HG03521 (cell line): Measurements from ENCODE around the gene MAD1L1.

Experiments
- ATAC-seq: cut with Tn5 transposase; IDR thresholded peaks from one replicate; pipeline ENCODE4 v1.9.1; 2021; ENCODE audit warnings: mild to moderate bottlenecking, moderate library complexity; ENCODE audit not compliant: unreplicated experiment

Gene MAD1L1

DNA sequence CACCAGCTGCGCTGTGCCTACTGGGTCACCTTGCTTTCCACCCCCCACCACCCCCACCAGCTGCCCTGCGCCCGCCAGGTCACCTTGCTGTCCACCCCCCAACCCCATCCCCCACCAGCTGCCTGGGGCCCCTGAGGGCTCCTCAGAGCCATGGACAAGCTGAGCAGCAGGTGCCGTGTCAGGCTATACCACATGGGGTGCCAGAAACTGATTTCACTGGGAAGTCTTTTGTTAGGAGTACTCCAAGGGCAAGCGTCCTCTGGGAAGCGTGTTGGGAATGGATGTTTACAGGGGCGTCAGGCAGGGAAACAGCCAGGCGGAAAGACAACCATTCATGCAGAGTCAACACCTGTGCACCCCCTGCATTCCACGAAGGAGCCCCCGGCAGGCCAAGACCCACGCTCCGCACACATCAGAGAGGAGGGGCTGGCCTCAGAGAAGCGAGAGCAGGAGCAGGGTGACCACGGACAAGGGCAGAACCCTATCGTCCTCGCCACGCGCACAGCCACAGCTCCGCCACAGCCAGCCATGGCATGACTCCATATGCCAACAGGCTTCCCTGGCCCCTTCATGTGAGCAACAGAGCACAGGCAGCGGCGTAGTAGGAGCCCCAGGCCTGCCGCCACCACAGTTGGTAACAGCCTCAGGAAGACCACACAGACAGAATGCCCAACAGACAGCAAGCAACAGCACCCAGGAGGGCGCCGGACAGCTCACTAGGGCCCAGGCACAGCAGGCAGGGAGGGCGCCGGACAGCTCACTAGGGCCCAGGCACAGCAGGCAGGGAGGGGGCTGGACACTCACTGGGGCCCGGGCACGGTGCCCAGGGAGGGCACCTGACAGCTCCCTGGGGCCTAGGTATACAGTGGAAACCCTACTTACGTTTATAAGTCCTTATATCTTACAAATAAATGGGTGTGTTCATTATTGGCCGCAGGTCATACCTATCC is 180.8 kb downstream of the MAD1L1 start:
- ATAC-seq: no peak

- ATAC-seq: no peak
These were observed 182.3 kb downstream of the MAD1L1 start for GRCh38 chr7:2050511-2050866.

GRCh38 chr7:2049782-2050510 is 182.8 kb downstream of the MAD1L1 start:
- no peak for ATAC-seq

GRCh38 chr7:2049111-2049781 is 183.5 kb downstream of the MAD1L1 start:
- ATAC-seq: no peak

DNA sequence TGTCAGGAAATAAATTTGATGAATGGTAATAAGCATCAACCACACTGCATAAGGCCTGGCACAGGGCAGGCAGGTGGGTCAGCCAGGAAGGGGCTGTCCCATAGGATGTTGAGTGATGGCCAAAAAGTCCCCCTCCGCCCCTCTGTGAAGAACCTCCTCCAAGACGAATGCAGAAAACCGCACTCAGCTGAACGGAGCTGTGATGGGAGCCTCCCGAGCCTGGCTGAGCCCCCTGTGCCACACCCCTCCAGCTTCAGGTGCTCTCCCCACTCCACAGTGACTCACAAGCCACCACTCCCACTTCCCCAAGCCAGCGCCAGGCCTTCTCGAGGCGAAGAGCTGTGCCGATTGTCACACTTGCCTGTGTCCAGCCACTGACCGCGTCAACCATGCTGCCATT is 184.2 kb downstream of the MAD1L1 start:
- ATAC-seq: no peak

- ATAC-seq: no peak
These were observed 184.7 kb downstream of the MAD1L1 start for GRCh38 chr7:2048006-2048405.

- no peak for ATAC-seq
These were observed 185.9 kb downstream of the MAD1L1 start for GRCh38 chr7:2046581-2047565.

- no peak for ATAC-seq
These were observed 187.0 kb downstream of the MAD1L1 start for GRCh38 chr7:2045559-2046405.

DNA sequence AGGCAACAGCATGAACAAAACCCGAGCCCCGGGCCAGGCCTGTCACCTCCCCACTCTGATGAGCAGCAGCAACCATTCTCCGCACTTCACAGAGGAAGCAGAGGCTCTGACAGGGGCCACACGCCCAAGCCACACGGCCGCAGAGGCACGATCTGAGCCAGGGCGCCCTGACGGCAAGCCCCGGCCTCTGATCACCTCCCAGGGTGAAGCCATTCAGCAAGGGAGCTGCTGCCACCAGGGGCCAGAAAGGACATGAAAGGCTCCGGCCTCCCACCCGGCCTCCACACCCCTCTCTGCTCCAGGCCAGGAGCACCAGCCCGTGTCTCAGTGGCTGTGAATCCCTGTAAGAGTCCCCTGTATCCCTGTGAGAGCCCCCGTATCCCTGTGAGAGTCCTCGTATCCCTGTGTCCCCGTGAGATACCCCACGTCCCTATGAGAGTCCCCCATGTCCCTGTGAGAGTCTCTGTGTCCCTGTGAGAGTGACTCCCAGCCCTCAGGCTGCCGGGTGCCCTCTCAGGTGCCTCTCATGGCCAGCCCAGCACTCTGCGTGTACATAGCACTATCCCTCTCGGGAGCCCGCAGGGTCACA is 187.8 kb downstream of the MAD1L1 start:
- ATAC-seq: no peak

- no peak for ATAC-seq
These were observed 188.3 kb downstream of the MAD1L1 start for GRCh38 chr7:2044311-2044882.

DNA sequence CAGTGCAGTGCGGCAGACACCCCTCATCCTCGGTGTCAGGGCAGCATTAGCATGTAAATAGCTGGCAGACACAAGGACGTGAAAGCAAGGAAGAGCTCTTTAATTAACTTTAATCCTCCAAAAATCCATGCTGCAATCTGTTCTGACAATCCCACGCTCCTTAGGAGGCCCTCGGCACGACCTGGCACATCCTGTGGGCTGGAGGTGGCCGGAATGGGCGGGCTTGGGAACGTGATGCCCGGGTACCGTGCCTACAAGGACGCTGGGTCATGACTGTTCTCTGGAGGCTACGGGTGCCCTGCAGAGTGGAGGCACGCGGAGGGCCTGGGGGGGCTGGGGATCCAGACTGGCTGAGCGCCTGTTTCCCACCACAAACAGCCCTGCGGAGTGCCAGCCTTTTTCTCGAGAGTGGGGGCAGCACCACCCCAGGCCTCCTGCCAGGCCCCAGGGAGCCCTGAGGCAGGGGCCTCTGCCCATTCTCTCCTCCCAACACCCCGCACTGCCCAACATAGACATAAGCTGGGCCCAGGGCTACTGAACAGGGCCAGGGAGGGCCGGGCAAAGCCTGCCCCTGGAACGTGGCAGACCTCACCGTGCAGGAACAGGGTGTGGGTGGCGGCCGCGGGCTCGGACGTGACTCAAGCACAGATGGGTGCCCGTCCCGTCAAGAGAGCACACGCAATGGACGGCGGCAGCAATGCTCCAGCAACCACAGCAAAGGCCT is 189.3 kb downstream of the MAD1L1 start:
- no peak for ATAC-seq

- no peak for ATAC-seq
These were observed 190.1 kb downstream of the MAD1L1 start for GRCh38 chr7:2042650-2043049.

- no peak for ATAC-seq
These were observed 191.0 kb downstream of the MAD1L1 start for GRCh38 chr7:2041496-2042367.

- ATAC-seq: no peak
These were observed 191.9 kb downstream of the MAD1L1 start for GRCh38 chr7:2040893-2041270.

DNA sequence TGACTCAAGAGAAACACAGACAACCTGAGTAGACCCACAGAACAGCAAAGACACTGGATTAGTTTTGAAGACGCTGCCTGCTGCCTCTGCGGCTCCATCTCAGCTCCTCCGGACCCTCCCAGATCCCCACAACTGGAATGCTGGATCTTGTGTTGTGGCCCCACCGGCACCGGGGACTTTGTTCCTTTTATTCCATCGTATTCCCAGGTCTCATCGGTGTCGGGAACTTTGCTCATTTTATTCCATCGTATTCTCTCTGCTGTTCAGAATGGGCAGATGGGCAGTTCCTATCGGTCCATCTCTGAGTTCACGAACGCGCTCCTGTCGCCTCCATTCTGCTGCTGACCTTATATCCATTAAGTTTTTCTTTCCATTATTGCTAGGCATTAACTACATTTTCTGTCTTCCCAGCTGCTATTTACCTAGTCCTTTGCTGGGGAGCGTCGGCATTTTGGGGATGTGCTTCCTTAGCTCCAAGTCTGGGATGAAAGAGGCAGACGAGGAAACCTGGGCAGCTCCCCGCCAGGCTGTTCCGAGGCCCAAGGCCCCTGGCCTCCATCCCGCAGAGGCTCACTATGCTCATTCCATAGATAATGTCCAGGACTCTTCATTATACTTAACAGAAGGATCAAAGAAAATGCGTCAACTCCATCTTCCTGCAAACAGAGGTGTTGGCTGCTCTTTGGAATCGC is 192.4 kb downstream of the MAD1L1 start:
- ATAC-seq: no peak

DNA sequence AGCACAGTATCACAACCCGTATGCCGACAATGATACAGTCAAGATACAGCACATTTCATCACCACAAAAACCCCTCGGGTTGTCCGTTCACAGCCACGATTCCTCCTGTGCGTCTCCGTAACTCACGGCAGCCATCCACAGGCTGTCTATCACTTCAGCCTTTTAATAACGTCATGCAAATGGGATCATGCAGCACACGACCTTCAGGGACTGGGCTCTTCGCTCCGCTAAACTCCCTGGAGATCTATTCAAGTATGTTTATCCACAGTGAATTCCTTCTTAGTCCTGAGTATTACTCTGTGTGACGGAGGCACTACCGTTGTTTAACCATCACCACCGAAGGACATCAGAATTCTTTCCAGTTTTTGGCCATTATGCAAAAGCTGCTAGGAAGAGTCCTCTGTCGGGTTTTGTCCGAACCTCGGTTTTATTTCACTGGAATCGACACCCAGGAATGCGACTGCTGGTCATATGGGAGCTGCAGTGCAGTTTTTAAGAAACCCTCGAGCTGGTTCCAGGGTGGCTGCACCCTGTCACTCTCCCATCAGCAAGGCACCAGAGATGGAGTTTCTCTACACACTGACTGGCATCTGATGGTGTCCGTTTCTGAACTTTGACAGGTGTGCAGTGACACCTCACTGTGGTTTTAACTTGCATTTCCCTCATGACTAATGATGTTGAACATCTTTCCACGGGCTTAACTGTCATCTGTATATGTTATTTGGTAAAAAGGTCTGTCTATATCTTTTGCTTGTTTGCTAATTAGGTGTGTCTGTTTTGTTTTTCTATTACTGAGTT is 193.6 kb downstream of the MAD1L1 start:
- no peak for ATAC-seq
